Measurements from ENCODE around the gene SHROOM1.

Gene SHROOM1

DNA sequence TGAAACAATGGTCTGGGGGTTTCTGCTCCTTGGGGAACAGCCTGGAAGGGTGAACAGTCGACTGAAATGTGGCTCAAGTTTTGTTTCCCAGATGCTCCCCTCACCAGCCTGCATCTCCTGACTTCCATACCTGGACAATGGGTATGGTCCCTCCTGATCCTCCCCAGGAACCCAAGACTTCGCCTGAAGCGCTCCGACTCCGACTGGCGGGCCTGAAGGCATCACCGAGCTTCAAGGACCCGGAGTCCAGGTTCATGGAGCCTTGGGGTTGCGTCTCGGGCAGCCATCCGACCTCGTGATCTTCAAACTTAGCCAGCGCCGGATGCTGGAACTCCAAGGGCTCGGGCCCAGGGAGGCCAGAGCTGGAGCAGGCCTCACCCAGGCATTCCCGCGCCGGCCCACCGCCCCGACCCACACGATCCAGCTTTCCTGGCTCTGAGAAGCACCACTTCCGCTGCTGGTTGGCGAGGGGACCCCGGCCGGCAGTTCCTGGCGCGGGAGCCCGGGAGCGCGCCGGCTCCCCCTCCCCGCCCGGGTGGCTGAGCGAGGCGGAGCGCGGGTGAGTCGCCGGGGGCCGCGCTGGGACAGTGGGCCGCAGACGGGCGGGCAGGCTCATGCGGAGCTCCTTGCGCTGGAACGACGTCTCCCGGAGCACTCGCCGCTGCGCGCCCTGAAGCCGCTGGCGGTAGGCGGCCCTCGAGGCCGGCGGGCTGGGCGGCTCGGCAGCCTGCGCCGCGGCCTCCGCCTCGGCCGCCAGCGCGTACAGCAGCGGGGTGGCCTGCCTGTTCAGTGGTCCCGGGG is 5.2 kb downstream of the SHROOM1 start:
- no peak for DNase-seq (ENCODE audit: low spot score)

DNA sequence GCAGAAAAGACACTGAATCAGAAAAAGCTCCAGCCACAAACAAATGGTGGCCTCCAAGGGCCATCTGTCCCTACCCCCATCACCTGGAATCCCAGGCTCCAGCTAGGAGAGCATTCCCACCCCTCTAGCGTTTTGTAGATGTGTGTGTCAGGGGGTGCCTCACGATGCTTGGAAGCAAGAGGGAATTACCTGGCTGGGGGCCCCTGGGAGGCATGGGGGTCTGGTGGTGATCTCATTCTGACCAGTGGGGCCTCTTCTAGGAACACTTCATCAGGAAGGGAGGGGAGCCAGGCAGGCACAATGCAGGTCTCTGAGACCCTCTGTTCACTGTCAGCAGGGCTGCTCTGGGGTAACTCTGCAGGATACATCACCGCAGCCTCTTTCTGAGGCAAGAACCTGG is 6.0 kb downstream of the SHROOM1 start:
- DNase-seq (ENCODE audit: low spot score) = no peak

DNA sequence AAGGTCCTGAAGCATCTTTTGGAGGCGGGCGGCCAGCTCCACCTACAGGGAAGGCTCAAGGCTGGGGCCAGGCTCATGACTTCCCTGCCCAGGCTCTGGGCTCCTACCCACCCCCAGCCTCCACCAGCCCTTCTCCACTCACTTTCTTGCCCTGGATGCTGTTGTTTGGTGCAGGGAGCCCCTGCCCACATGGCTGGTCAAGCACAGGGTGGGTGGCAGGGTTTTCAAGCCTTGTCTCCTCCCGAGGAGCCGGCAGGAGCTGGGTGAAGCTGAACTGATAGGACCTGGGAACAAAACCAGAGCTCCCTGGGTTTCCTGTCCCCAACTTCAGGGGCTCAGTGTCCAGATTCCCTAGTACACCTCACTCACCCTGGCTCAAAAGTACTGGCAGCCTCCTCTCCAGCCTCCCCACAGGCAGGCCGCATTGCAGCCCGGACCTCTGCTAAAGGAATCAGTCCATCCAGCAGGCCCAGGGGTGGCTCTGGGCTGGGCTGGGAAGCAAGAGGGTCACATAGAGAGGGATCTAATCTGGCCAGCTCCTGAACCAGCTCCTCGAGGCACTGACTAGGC is 6.9 kb downstream of the SHROOM1 start:
- DNase-seq (ENCODE audit: low spot score) = no peak

DNA sequence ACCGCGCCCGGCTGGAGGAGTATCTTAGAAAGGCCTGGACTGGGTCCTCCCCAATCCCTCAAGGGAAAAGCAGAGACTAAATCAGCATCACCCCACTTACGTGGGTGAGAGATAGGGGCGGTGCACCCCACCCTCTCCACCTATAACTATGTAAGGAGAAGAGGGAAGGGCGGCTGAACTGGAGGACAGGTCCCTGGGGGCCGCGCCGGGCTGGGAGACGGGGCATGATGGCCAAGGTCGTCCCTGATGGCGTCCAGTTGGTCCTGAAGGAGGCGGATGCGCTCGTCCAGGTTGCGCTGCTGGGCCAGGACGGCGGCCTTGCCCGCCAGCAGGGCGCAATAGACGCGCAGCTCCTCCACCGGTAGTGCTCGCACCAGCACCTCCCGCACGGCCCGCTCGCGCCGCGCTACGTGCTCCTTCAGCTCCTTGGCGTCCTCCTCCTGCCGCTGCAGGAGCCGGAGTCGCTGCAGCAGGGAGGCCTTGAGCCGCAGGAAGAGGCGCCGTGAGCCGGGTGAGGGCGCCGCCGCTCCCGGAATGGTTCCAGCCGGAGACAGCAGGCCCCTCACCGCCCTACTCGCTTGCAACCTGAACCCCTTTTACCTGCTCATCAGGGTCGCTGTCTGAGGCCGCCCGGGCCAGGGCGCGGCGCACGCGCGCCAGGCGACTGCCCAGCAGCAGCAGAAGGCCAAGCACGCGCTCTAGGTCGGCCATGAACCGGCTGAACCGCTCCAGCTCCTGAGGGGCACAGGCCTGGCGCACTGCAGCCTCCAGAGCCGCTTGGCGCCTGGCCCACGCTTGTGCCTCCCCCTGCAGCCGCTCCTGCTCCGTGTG is 7.6 kb downstream of the SHROOM1 start:
- no peak for DNase-seq (ENCODE audit: low spot score)

DNA sequence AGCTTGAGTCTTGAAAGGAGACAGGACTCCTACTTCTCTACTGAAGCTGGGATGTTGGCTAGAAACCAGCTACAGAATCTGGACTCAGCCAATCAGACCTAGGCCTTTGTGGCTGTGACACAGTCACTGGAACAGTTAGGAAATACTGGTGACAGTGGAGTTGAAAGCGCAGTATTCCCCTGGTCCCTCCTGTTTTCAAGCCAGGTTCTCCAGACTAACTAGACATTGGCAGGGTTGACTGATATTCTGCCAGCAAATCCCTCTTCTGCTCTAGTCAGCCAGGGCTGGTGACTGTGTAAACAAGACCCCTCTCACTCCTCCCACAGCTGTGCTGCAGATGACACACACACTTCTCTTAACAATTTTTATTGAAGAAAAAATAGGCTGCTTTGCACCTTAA is 8.7 kb downstream of the SHROOM1 start:
- DNase-seq (ENCODE audit: low spot score) = no peak

DNA sequence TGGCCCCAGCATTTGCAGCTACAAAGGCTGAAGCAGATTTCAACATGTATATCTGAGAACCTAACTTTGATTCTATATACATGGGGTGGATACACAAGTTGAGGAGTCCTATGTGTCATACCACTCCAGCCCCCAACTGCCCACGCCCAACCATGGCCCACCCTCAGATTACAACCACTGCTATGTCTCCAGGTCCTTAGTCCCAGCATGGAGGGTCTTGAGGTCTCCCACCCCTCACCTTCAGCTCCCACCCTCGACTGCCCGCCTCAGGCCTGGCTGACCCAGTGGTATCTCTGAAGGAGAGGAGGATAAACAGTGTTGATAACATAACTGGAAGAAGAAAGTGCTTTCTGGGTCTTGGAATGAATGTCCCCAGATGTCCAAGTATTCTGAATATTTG is 9.1 kb downstream of the SHROOM1 start:
- DNase-seq (ENCODE audit: low spot score) = no peak

DNA sequence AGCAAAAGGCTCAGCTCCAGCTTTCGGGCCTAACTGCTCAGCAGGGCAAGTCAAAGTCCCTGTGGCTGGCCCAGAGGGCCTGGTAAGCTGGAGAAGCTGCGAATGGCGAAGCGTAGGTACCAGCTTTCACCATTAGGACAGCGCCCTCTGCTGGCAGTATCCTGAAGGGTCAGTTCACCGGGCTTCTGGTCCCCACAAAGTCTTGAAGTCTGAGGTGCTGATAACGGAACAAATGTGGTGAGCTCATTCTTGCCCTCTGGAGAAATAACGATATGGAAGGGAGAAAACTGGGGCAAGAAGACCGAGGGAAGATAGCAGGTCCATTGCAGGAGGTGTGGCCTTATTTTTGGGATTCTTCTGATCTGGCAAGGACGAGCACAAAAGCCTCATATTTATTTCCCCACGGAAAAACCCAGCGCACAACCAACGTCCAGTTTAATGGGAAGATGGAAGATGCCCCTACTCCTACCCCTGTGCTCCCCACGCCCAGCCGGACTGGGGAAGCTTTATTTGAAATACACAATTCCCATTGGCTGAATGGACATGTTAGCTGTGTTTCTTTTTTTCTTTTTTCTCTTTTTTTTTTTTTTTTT is 10.2 kb downstream of the SHROOM1 start:
- DNase-seq (ENCODE audit: low spot score) = peak; percentile 93

DNA sequence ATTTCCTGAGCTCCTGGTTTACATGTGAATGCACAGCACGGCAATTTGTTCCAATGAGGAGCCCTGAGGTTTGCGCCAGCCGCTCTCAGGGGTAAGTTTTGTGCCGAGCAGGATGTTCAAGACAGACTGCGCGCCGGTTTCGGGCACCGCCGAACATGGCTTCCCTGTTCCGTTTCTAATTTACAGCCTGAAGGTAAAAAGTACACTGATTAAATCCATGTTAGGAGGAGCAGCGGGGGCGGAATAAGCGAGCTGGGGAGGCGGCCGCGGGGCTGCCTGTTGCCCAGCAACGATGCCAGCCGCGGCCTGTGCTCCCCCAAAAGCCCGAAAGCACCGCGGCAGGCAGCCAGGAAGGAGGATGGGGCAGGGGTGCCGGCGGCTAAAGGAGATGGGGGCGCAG is 11.0 kb downstream of the SHROOM1 start:
- no peak for DNase-seq (ENCODE audit: low spot score)

DNA sequence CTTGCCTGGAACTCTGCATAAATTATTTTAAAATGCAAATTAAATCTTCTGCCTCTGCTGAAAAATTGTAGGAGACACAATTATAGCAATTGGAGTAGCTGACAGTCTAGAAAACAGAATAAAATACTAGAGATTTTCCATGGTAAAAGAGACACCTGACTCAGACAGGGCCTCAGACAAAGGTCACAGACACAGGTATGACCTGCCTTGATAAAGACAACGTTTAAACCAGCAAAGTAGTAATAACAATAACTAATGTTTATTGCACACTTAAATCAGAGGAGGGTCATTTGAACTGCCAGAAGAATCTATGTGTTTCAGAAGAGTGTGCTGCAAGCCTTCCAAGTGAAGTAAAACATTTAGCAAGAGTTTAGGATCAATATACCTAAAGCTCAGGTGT is 13.4 kb downstream of the SHROOM1 start:
- DNase-seq (ENCODE audit: low spot score) = no peak

DNA sequence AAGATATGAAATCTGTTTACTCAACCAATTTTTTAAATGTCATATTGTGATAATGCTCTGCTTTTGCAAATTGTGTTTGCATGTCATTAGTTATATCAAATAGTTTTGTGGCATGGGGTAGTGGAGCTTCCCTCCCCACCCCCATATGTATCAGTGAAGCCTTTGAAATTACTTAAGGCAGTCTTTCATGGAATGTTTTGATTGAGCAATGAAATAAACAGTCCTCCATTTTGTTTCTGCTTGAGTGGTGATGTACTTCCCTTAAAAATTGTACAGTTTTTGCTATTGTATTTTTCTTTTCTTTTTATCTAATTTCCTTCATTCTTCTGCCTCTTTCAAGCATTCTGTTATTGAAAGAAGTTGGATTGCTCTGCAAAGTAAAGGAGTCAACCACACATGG is 13.9 kb downstream of the SHROOM1 start:
- no peak for DNase-seq (ENCODE audit: low spot score)

DNA sequence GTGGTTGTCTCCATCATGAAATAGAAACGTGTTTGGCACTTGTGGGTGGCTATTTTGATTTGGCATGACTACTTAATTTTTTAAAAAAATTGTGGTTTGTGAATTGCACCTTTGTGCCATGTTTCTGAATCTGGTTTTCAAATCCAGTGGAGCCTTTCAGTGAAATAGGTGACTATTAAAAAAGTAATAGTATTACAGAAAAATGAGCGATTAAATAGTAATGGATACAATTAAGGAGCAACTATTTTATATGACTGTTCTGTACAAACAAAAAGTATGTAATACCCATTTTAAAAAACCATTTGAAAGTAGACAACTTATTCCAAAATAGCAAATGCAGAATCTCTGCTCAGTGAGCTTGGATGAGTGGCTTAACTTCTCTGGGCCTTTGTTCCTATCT is 14.4 kb downstream of the SHROOM1 start:
- DNase-seq (ENCODE audit: low spot score) = no peak

DNA sequence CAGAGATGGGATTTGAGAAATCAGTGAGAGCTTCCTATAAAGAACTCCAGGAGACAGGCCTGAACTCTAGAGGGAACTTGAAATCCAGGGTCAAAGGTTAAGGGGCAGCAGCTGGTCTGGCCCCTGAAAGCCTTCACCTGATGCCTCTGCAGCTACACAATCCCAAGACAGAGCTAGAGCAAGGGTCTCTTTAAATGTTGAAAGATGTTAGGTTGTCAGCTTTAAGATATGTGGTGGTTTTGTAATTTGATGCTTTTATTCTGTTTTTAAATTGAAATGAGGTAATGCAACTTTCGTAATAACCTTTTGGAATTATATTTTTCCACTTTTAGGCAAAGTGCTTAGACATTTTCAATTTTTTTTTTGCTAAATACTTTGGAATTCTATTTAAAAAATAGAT is 15.0 kb downstream of the SHROOM1 start:
- DNase-seq (ENCODE audit: low spot score) = no peak

DNA sequence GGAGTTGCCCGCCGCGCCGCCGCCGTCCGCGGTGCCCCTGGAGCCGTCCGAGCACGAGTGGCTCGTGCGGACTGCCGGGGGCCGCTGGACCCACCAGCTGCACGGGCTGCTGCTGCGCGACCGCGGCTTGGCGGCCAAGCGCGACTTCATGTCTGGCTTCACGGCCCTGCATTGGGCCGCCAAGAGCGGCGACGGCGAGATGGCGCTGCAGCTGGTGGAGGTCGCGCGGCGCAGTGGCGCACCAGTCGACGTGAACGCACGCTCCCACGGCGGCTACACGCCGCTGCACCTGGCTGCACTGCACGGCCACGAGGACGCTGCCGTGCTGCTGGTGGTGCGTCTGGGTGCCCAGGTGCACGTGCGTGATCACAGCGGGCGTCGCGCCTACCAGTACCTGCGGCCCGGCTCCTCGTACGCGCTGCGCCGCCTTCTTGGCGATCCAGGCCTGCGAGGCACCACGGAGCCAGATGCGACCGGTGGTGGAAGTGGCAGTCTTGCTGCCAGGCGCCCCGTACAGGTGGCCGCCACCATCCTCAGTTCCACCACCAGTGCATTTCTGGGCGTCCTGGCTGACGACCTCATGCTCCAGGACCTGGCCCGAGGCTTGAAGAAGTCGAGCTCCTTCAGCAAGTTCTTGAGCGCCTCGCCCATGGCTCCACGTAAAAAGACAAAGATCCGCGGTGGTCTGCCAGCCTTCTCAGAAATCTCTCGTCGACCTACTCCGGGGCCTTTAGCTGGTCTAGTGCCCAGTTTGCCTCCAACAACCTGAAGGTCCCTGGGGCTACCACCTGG is 15.7 kb downstream of the SHROOM1 start:
- no peak for DNase-seq (ENCODE audit: low spot score)

DNA sequence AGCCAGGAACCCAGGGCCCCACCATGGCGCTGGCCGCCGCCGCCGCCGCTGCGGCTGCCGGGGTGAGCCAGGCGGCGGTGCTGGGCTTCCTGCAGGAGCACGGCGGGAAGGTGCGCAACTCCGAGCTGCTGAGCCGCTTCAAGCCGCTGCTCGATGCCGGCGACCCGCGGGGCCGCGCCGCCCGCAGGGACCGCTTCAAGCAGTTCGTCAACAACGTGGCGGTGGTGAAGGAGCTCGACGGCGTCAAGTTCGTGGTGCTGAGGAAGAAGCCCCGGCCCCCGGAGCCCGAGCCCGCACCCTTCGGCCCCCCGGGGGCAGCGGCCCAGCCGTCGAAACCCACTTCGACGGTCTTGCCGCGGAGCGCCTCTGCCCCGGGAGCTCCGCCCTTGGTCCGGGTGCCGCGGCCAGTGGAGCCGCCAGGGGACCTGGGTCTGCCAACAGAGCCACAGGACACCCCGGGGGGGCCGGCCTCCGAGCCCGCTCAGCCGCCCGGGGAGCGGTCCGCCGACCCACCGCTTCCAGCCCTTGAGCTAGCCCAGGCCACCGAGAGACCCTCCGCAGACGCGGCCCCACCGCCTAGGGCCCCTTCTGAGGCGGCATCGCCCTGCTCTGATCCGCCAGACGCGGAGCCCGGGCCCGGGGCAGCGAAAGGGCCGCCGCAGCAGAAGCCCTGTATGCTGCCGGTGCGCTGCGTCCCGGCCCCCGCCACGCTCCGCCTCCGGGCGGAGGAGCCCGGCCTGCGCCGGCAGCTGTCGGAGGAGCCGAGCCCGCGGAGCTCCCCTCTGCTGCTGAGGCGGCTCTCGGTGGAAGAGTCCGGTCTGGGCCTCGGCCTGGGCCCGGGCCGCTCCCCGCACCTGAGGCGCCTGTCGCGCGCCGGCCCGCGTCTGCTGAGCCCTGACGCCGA is 16.6 kb downstream of the SHROOM1 start:
- DNase-seq (ENCODE audit: low spot score) = peak; percentile 47

DNA sequence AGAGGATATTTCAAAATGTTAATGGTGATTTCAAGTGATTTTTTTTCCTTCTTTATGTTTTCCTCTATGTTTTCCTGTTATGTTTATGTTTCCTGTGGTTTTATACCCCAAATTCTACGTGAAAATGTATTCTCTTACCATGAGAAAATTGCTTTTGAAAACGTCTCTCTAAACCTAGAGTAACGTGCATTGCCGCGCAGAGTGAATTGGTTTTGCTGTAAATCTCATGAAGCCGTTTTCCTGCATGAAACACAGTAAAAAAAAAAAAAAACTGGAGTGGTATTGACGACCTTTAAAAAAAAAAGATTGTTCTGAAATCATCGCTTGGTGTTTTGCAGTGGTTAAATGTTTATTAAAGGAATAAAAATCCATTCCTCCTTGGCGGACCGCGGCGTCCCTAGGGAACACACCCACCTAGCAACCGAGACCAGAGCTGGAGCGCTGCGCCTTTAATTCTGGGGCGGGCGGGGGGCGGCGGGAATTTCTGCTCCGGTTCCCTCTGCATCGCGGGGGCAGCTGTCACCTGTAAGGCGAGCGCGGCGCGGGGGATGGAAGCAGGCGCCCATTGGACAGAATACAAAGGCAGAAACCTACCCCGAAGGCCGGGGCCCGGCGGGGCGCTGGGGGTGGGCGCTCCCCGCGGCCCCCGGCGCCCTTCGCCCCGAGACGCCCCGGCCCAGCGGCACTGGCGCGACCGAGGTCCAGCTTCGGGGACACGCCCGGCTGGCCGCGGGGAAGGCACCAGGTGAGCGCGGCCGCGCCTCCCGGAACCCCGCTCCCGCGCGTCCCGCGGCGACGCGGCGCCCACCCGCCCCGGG is 17.5 kb downstream of the SHROOM1 start, which contains the start of gene SOWAHA:
Gene SOWAHA, plus strand, starts transcription at position 522 of the 818 bp plus-strand sequence. CDS start 320 bp downstream, outside the sequence.
- DNase-seq (ENCODE audit: low spot score) = peak; percentile 61

DNA sequence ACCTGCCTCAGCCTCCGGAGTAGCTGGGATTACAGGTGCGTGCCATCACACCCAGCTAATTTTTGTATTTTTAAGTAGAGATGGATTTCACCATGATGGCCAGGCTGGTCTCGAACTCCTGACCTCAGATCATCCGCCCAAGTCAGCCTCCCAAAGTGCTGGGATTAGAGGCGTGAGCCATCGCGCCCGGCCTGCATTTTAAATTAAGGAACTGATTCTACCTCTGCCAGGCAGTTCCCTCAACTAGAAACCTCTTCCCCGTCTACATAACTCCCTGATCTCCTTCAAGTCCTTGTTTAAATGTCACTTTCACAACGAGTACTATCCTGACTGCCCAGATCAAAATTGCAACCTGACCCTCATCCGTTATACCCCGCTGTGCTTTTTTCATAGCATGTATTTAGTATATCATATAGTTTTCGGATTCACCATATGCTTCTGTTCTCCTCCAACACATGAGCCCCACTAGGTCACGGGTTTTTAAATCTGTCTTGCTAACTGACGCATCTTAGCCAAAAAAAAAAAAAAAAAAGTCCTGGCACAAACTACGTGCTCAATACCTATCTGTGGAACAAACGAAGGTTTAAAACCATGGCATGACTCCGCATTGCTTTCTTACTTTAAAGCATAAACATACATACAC is 18.2 kb downstream of the SHROOM1 start:
- no peak for DNase-seq (ENCODE audit: low spot score)

DNA sequence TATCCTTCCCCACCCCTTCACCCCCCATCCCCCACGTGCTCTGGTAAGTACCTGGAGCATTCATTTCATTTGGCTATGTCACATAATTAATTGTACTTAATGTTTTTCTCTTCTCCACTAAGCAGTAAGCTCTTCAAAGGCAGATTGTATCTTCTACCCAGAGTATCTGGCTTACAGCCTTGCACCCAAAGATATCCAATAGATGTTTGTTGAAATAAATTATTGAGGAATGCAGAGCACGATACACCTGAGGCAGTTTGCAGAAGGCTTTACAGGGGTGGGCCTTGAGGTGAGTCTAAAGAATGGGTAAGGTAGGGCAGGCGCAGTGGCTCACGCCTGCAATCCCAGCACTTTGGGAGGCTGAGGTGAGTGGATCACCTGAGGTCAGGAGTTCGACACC is 19.8 kb downstream of the SHROOM1 start:
- no peak for DNase-seq (ENCODE audit: low spot score)

DNA sequence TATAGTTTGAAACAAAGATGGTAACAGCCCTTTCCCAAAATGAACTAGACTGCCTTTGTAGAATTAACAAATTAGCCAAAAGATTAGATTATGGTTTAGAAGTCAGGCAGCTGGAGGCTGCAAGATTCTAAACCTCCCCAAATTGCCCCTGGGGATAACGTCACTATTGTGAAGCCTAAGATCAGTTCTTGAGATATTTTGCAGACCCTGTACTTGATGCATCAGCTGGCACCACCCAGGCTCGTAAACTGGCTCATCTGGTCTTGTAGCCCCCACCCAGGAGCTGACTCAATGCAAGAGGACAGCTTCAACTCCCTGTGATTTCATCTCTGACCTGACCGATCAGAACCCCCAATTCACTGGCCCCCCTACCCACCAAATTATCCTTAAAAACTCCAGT is 21.6 kb downstream of the SHROOM1 start:
- no peak for DNase-seq (ENCODE audit: low spot score)

DNA sequence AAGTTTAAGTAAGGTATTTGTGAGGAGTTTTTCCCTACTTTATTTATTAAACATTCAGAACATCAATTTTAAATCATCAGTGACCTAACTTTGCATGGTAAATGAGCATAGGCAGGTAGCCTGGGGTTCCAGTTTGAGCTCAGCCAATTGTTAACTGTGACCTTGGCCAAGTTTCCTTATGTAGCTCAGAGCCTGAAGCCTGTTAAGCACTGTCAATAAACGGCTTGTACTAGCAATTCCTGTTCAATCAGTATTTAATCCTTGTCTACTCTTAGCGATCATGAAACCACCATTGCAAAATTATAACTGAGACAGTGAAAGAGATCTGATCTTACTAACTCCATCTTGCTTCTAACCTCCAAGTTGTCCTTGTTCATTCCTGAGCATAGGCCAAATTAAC is 22.0 kb downstream of the SHROOM1 start:
- DNase-seq (ENCODE audit: low spot score) = no peak
